Measurements from ENCODE around the gene MOB2.

MOB2 gene

GRCh38 chr11:1502168-1502953, 15.8 kb upstream of the MOB2 start:
- H3K36me3 ChIP-seq (ENCODE audit: control insufficient read depth, insufficient read depth, low read length), result no peaks in the 10 kb centered on the region
- peak overlapping the region; percentile 6 for H3K9ac ChIP-seq (ENCODE audit: low read length)
- no peak overlapping the region for H3K4me3 ChIP-seq (ENCODE audit: low read depth, low read length)
- peaks cover 8% of the 10 kb centered on the region for H3K4me1 ChIP-seq (ENCODE audit: control insufficient read depth, insufficient read depth, low read length)
- H3K27me3 ChIP-seq (ENCODE audit: control insufficient read depth, insufficient read depth, low read length), result no peaks in the 10 kb centered on the region
- H3K9me3 ChIP-seq (ENCODE audit: control insufficient read depth, insufficient read depth, low read depth, low read length), result peaks cover 7% of the 10 kb centered on the region
- no peak overlapping the region for H3K27ac ChIP-seq (ENCODE audit: low read depth, low read length)

- Histone ChIP-seq H3K27me3 (ENCODE audit: control insufficient read depth, insufficient read depth, low read length) (no peaks in the 10 kb centered on the region), H3K4me3 (ENCODE audit: low read depth, low read length) (no peak overlapping the region), H3K36me3 (ENCODE audit: control insufficient read depth, insufficient read depth, low read length) (no peaks in the 10 kb centered on the region), H3K4me1 (ENCODE audit: control insufficient read depth, insufficient read depth, low read length) (peaks cover 6% of the 10 kb centered on the region; the same call in 1 of the 2 replicates), H3K9me3 (ENCODE audit: control insufficient read depth, insufficient read depth, low read depth, low read length) (peaks cover 8% of the 10 kb centered on the region), H3K9ac (ENCODE audit: low read length) (no peak overlapping the region), H3K27ac (ENCODE audit: low read depth, low read length) (no peak overlapping the region)
Measured at GRCh38 chr11:1501421-1502167, 15.0 kb upstream of the MOB2 start.

GRCh38 chr11:1500466-1501420, 14.2 kb upstream of the MOB2 start:
- Histone ChIP-seq H3K27me3 (ENCODE audit: control insufficient read depth, insufficient read depth, low read length) (no peaks in the 10 kb centered on the region), H3K9ac (ENCODE audit: low read length) (no peak overlapping the region), H3K4me1 (ENCODE audit: control insufficient read depth, insufficient read depth, low read length) (peaks cover 6% of the 10 kb centered on the region; the same call in 1 of the 2 replicates), H3K36me3 (ENCODE audit: control insufficient read depth, insufficient read depth, low read length) (no peaks in the 10 kb centered on the region), H3K27ac (ENCODE audit: low read depth, low read length) (no peak overlapping the region), H3K4me3 (ENCODE audit: low read depth, low read length) (no peak overlapping the region), H3K9me3 (ENCODE audit: control insufficient read depth, insufficient read depth, low read depth, low read length) (peaks cover 12% of the 10 kb centered on the region)

- H3K4me1 ChIP-seq (ENCODE audit: control insufficient read depth, insufficient read depth, low read length), result peaks cover 6% of the 10 kb centered on the region; the same call in 1 of the 2 replicates
- H3K9ac ChIP-seq (ENCODE audit: low read length), result no peak overlapping the region
- H3K4me3 ChIP-seq (ENCODE audit: low read depth, low read length), result no peak overlapping the region
- H3K27me3 ChIP-seq (ENCODE audit: control insufficient read depth, insufficient read depth, low read length), result no peaks in the 10 kb centered on the region
- H3K36me3 ChIP-seq (ENCODE audit: control insufficient read depth, insufficient read depth, low read length), result no peaks in the 10 kb centered on the region
- peaks cover 12% of the 10 kb centered on the region for H3K9me3 ChIP-seq (ENCODE audit: control insufficient read depth, insufficient read depth, low read depth, low read length)
- H3K27ac ChIP-seq (ENCODE audit: low read depth, low read length), result no peak overlapping the region
Measured at GRCh38 chr11:1499899-1500298, 13.3 kb upstream of the MOB2 start.

- no peak overlapping the region for H3K9ac ChIP-seq (ENCODE audit: low read length)
- no peaks in the 10 kb centered on the region for H3K27me3 ChIP-seq (ENCODE audit: control insufficient read depth, insufficient read depth, low read length)
- no peak overlapping the region for H3K4me3 ChIP-seq (ENCODE audit: low read depth, low read length)
- H3K36me3 ChIP-seq (ENCODE audit: control insufficient read depth, insufficient read depth, low read length), result no peaks in the 10 kb centered on the region
- H3K9me3 ChIP-seq (ENCODE audit: control insufficient read depth, insufficient read depth, low read depth, low read length), result peaks cover 12% of the 10 kb centered on the region
- no peak overlapping the region for H3K27ac ChIP-seq (ENCODE audit: low read depth, low read length)
- peaks cover 6% of the 10 kb centered on the region; the same call in 1 of the 2 replicates for H3K4me1 ChIP-seq (ENCODE audit: control insufficient read depth, insufficient read depth, low read length)
Measured at GRCh38 chr11:1499261-1499890, 12.8 kb upstream of the MOB2 start.

- Histone ChIP-seq H3K27me3 (ENCODE audit: control insufficient read depth, insufficient read depth, low read length) (no peaks in the 10 kb centered on the region), H3K4me3 (ENCODE audit: low read depth, low read length) (no peak overlapping the region), H3K9me3 (ENCODE audit: control insufficient read depth, insufficient read depth, low read depth, low read length) (peaks cover 12% of the 10 kb centered on the region), H3K9ac (ENCODE audit: low read length) (no peak overlapping the region), H3K36me3 (ENCODE audit: control insufficient read depth, insufficient read depth, low read length) (no peaks in the 10 kb centered on the region), H3K4me1 (ENCODE audit: control insufficient read depth, insufficient read depth, low read length) (peaks cover 6% of the 10 kb centered on the region; the same call in 1 of the 2 replicates), H3K27ac (ENCODE audit: low read depth, low read length) (no peak overlapping the region)
Measured at GRCh38 chr11:1498262-1498661, 11.7 kb upstream of the MOB2 start.

GRCh38 chr11:1497600-1497999, 11.0 kb upstream of the MOB2 start:
- Histone ChIP-seq H3K9ac (ENCODE audit: low read length) (no peak overlapping the region), H3K9me3 (ENCODE audit: control insufficient read depth, insufficient read depth, low read depth, low read length) (peaks cover 12% of the 10 kb centered on the region), H3K36me3 (ENCODE audit: control insufficient read depth, insufficient read depth, low read length) (no peaks in the 10 kb centered on the region), H3K27me3 (ENCODE audit: control insufficient read depth, insufficient read depth, low read length) (no peaks in the 10 kb centered on the region), H3K4me3 (ENCODE audit: low read depth, low read length) (no peak overlapping the region), H3K27ac (ENCODE audit: low read depth, low read length) (no peak overlapping the region), H3K4me1 (ENCODE audit: control insufficient read depth, insufficient read depth, low read length) (peaks cover 6% of the 10 kb centered on the region; the same call in 1 of the 2 replicates)

- Histone ChIP-seq H3K9me3 (ENCODE audit: control insufficient read depth, insufficient read depth, low read depth, low read length) (peaks cover 12% of the 10 kb centered on the region), H3K4me3 (ENCODE audit: low read depth, low read length) (no peak overlapping the region), H3K27me3 (ENCODE audit: control insufficient read depth, insufficient read depth, low read length) (no peaks in the 10 kb centered on the region), H3K9ac (ENCODE audit: low read length) (no peak overlapping the region), H3K27ac (ENCODE audit: low read depth, low read length) (no peak overlapping the region), H3K4me1 (ENCODE audit: control insufficient read depth, insufficient read depth, low read length) (peaks cover 6% of the 10 kb centered on the region; the same call in 1 of the 2 replicates), H3K36me3 (ENCODE audit: control insufficient read depth, insufficient read depth, low read length) (no peaks in the 10 kb centered on the region)
Measured at GRCh38 chr11:1496761-1497095, 10.1 kb upstream of the MOB2 start.

GRCh38 chr11:1496091-1496760, 9.6 kb upstream of the MOB2 start:
- no peak overlapping the region for H3K4me3 ChIP-seq (ENCODE audit: low read depth, low read length)
- no peaks in the 10 kb centered on the region for H3K36me3 ChIP-seq (ENCODE audit: control insufficient read depth, insufficient read depth, low read length)
- peaks cover 12% of the 10 kb centered on the region for H3K9me3 ChIP-seq (ENCODE audit: control insufficient read depth, insufficient read depth, low read depth, low read length)
- no peaks in the 10 kb centered on the region for H3K27me3 ChIP-seq (ENCODE audit: control insufficient read depth, insufficient read depth, low read length)
- no peak overlapping the region for H3K27ac ChIP-seq (ENCODE audit: low read depth, low read length)
- H3K9ac ChIP-seq (ENCODE audit: low read length), result no peak overlapping the region
- H3K4me1 ChIP-seq (ENCODE audit: control insufficient read depth, insufficient read depth, low read length), result peaks cover 6% of the 10 kb centered on the region; the same call in 1 of the 2 replicates

GRCh38 chr11:1494650-1495049, 8.1 kb upstream of the MOB2 start:
- H3K36me3 ChIP-seq (ENCODE audit: control insufficient read depth, insufficient read depth, low read length), result no peaks in the 10 kb centered on the region
- H3K9me3 ChIP-seq (ENCODE audit: control insufficient read depth, insufficient read depth, low read depth, low read length), result peaks cover 11% of the 10 kb centered on the region
- no peaks in the 10 kb centered on the region for H3K27me3 ChIP-seq (ENCODE audit: control insufficient read depth, insufficient read depth, low read length)
- peaks cover 6% of the 10 kb centered on the region; the same call in 1 of the 2 replicates for H3K4me1 ChIP-seq (ENCODE audit: control insufficient read depth, insufficient read depth, low read length)
- H3K9ac ChIP-seq (ENCODE audit: low read length), result no peak overlapping the region
- H3K4me3 ChIP-seq (ENCODE audit: low read depth, low read length), result no peak overlapping the region
- H3K27ac ChIP-seq (ENCODE audit: low read depth, low read length), result no peak overlapping the region

All from HUES6 (cell line).